HG03064 (cell line): Measurements from ENCODE around the gene CNIH1.
"Not testable (repeated sequence)": the region's sequence is repeated elsewhere in the genome, so short reads cannot be mapped to it uniquely, and the experiment has no call there.

Experiments
- ATAC-seq: cut with Tn5 transposase; IDR thresholded peaks from one replicate; pipeline ENCODE4 v1.9.1; 2021; ENCODE audit warnings: low read depth; ENCODE audit not compliant: unreplicated experiment

The CNIH1 gene

DNA sequence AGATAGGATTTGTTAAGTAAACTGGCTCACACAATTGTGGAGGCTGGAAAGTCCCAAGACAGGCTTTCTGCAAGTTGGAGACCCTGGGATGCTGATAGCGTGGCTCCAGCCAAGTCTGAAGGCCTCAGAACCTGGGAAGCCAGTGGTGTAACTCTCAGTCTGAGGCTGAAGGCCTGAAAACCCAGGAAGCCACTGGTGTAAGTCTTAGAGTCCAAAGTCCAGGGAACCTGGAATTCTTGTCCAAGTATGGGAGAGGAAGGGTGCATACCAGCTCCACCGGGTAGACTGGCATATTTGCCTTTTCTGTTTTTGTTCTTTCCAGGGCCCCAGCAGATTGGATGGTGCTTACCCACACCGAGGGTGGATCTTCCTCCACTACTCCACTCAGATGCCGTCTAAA lies 29.5 kb upstream of the CNIH1 start:
- ATAC-seq: no peak

DNA sequence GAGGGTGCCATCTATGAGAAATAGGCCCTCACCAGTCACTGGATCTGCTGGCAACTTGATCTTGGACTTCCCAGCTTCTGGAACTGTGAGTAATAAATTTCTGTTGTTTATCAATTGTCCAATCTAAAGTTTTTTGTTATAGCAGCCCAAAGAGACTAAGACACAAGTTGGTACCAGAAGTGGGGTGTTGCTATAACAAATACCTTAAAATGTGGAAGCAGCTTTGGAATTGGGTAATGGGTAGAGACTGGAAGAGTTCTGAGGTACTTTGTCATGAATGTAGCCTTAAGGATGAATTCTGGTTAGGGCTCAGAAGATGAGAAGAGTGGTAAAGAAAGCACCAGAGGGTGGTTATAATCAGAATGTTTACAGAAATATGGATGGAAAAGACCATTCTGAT lies 26.1 kb upstream of the CNIH1 start:
- no peak for ATAC-seq

DNA sequence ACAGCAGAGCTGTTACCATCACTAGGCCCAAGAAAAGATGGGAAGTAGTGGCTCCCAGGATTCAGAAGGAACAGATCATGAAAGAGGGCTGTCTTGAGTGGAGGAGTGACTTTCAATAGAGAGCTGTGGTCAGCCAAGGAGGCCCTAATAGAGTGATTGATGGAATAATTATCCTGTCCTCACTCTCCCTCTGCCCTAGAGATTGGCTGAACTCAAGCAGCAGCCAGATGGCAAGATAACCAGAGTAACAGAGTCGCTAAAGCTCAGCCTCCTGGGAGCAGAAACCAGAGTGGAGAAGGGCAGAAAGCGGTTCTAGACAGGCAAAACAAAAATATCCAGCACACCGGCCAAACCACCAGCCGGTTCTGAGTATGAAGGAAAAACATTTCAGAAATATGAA lies 24.5 kb upstream of the CNIH1 start:
- ATAC-seq: no peak

DNA sequence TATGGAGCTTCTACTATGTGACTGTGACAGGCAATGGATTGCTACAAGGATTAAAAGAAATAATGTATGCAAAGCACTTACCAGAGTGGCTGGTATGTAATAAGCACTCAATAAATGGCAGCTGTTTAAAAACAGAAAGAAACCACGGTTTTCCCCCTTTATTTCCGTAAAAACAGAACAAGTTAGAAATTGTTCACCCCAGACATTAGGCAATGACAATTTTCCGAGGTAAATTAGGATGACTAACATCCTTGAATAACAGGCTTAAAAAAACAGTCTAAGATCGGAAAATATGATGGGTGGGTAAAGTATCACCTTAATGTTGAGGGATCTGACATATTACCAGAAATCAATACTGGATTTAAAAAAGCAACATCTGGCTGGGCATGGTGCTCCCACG lies 20.9 kb upstream of the CNIH1 start:
- ATAC-seq: no peak

DNA sequence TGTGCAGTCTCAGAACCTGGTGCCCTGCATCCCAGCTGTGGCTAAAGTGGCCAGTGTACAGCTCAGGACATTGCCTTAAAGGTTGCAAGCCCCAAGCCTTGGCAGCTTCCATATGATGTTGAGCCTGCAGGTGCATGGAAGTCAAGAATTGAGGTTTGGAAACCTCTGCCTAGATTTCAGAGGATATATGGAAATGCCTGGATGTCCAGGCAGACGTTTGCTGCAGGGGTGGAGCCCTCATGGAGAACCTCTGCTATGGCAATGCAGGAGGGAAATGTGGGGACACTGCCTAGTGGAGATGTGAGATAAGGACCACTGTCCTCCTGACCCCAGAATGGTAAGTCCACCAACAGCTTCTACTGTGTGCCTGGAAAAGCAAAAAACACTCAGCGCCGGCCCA lies 17.9 kb upstream of the CNIH1 start:
- ATAC-seq: no peak

DNA sequence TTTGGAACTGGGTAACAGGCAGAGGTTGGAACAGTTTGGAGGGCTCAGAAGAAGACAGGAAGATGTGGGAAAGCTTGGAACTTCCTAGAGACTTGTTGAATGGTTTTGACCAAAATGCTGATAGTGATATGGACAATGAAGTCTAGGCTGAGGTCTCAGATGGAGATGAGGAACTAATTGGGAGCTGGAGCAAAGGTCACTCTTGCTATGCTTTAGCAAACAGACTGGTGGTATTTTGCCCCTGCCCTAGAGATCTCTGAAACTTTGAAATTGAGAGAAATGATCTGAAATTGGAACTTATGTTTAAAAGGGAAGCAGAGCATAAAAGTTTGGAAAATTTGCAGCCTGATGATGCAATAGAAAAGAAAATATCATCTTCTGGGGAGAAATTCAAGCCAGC lies 17.4 kb upstream of the CNIH1 start:
- not testable (repeated sequence) for ATAC-seq

DNA sequence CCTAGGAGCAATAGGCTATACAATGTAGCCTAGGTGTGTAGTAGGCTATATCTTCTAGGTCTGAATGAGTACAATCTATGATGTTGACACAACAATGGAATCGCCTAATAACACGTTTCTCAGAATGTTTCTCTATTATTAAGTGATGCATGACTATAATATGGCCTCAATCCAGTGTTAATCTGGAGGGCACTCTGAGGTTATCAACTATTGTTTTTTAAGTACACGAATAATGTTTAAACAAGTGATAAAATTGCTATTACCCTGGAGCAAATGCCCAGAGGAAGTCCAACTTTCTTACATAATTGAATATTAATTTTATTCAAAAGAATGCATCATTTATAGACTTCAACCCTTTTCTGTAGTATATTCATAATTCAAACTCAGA lies 16.4 kb upstream of the CNIH1 start:
- ATAC-seq: no peak

DNA sequence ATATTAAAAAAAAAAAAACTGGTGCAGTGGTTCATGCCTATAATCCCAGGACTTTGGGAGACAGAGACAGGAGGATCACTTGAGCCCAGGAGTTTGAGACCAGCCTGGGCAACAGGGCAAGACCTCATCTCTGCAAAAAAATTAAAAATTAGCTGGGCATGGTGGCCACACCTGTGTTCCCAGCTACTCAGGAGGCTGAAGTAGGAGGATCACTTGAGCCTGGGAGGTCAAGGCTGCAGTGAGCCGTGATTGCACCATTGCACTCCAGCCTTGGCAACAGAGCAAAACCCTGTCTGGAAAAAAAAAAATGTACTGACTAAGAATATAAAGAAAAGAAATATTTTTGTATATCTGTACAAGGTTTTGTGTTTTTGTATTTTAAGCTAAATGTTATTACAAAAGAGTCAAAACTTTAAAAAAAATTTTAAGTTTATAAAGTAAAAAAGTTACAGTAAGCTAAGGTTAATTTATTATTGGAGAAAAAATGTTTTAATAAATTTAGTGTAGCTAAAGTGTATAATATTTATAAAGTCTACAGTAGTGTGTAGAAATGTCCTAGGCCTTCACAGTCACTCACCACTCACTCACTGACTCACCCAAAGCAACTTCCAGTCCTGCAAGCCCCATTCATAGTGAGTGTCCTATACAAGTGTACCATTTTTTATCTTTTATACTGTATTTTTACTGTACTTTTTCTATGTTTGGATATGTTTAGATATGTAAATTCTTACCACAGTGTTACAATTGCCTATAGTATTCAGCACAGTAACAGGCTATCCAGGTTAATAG lies 15.8 kb upstream of the CNIH1 start:
- not testable (repeated sequence) for ATAC-seq

DNA sequence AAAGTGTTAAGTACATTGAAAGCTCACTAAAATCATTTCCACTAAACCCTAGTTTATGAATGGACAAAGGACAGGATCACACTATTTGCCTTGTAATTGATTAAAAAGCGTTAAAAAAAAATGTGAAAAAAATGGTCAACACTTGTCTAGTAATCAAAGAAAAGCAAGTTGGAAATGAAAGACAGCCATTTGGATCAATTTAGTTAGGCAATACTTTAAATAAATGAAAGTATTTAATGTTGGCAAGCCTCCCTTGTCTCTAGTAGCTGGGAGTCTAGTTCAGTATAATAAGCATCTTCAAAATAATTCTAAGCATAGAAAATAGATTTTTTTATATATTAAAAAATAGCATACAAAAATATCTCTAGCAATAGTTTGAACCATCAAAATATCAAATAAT lies 14.2 kb upstream of the CNIH1 start:
- no peak for ATAC-seq

DNA sequence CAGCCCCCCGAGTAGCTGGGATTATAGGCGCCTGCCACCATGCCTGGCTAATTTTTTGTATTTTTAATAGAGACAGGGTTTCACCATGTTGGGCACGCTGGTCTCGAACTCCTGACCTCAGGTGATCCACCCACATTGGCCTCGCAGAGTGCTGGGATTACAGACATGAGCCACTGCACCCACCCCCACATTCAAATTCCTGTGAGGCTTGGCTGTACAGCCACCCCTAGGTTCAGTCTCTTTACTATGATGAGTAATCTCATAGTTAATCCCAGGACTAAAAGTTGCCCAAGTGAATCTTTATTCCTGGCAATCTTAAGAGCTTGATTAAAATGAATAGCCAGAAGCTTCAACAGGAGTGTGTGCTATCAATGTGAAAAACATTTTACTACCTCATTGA lies 12.8 kb upstream of the CNIH1 start:
- ATAC-seq: not testable (repeated sequence)

DNA sequence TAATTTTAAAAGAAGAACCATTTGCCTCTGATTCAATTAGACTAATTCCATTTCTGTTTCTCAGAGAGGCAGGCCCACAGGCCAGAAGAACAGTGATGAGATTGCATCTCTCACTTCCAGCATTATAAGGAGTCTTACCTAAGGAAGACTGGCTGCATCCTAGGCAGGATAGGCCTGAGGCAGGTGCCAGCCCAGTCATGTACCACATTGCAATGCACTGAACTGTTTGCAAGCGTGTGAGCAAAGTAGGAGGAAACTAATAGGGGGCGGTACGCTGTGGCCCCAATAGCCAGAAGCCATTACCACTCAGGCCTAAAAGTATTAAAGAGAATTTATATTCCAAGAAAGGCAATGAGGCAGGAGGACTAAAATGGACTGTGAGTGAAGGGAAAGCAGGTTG lies 12.1 kb upstream of the CNIH1 start:
- ATAC-seq: no peak

DNA sequence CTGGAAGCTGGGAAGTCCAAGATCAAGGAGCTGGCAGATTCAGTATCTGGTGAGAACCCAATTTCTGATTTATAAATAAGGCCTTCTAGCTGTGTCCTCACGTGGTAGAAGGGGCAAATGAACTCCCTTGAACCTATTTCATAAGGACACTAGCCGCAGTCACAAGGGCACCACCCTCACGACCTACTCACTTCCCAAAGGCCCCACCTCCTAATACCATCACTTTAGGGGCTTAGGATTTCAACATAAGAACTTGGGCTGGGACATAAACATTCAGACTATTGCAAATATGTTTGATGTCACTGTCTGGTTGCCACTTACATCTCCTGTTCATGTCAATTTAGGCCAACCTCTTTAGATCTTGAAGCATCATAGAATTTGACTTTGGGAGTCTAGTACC lies 10.8 kb upstream of the CNIH1 start:
- no peak for ATAC-seq

DNA sequence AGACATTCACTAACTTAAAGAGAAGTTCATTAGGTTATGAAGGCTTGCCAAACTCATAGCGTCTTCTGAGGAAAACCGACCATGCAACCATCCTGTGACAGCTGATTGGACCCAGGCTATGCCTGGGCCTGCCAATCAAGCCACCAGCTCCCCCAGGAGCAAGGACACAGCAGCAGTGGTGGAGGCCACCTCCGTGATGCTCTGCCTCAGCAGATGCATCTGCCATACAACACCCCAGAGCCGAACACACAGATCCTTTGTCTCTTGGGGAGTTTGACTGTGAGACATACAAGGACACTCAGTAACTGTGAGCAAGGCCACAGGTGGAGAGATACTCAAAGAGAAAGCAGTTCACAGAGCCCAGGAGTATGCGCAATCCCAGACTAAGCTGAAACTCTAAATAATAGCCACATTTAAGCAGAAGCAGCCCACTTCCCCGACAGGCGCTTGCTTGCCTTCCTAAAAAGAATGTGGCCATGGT lies 10.0 kb upstream of the CNIH1 start:
- no peak for ATAC-seq

DNA sequence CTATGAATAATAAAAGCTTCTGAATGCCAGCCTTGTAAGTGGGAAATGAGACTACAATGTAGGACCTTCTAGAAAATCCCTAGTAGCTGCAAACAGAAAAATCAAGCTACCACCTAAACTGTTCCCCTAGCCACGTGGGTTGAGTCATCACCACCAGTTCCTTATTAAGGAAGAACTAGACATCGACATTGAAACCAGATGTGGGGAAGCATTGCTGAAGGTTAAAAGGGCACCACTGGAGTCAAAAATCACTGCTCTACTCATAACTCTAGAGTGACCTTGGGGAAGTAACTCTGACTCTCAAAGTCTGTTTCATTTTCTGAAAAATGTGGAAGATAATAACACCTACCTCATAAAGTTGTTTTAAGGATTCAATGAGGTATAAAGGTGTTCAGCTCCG lies 9.4 kb upstream of the CNIH1 start:
- ATAC-seq: no peak

DNA sequence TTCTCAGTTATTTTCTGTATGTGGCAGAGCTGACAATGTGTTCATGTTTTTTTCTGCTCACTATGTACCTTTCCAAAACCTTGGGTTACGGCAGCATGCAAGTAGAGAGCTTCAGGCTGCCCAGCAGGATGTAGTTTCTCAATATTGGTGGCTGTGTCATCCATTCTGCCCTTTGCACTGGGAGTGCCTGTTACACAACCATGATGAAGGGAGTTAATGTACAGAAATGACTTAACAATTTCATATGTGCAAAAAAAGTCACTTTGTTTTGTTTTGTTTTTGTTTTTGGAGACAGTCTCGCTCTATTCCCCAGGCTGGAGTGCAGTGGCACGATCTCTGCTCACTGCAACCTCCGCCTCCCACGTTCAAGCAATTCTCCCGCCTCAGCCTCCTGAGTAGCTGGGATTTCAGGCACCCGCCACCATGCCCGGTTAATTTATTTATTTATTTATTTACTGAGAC lies 6.1 kb upstream of the CNIH1 start:
- ATAC-seq: no peak

DNA sequence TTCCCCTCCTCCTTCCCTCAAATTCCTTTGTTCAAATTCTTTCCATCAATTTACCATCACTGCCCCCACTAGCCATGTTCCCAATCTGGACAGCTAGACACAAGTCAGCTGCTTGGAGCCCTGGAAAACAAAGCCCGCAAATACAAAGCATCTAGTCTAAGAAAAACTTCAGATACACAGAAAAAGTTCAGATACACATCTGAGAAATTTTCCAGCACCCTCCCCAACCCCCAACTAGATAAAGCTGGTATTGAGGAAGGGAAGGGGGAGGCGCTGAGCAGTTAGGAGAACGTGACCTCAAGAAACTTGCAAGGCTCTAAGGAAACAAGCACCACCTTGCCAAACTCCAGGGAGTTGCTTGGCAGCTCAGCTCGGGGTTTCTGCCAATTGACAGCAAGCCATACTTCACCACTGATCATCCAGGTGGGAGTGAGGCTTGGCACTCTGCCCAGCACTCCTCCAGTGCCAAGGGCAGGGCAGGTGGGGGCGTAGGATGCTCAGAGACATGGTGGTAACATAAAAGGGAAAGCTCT lies 5.1 kb upstream of the CNIH1 start:
- no peak for ATAC-seq

DNA sequence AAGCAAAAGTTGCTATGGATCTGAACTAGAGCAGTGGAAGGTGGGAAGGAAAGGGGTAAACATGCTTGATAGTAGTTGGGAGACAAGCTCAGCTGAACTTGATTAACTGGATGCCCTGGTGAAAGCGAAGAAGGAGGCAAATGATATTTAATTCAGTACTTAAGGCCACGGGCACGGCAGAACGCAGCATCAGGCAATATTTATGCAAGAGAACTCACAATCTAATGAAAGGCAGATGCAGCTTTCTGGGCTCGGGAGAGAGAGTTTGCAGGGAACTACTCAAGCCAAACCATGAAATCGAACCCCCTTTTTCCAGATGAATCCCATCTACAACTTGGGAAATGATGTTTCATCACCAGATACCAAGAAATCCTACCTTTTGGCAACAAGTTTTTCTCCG lies 3.5 kb upstream of the CNIH1 start:
- ATAC-seq: no peak

DNA sequence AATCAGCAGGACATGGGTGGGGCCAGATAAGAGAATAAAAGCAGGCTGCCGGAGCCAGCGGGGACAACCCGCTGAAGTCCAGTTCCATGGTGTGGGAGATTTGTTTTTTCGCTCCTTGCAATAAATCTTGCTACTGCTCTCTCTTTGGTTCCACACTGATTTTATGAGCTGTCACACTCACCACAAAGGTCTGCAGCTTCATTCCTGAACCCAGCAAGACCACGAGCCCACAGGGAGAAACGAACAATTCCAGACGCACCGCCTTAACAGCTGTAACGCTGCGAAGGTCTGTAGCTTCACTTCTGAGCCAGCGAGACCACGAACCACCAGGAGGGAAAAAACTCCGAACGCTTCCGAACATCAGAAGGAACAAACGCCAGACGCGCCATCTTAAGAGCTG lies 2.8 kb upstream of the CNIH1 start:
- ATAC-seq: no peak

DNA sequence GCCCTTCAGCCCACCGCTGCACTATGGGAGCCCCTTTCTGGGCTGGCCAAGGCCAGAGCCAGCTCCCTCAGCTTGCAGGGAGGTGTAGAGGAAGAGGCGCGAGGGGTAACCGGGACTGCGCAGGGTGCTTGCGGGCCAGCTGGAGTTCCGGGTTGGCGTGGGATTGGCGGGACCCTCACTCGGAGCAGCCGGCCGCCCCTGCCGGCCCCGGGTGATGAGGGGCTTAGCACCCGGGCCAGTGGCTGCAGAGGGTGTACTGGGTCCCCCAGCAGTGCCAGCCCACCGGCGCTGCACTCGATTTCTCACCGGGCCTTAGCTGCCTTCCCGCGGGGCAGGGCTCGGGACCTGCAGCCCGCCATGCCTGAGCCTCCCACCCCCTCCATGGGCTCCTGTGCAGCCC lies 1.8 kb upstream of the CNIH1 start:
- ATAC-seq: not testable (repeated sequence)

DNA sequence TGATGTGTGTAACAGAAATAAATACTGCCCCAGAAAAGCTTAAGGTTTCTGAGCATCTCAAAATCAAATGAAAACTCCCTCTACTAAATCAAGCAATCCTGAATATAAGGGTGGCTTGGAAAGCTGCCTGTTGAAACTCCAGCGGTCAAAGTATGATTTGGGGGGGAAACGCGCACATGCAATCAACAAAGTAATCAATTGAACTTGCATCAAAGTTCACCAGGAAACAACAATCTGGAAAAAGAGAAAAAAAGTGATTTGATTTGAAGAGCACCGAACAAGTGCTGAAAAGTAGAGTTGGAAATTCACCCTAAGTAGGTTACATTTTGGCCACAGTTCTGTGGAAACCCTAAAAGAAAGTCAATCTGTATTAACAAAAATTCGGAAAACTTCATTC lies 700 bp downstream of the CNIH1 start:
- no peak for ATAC-seq

DNA sequence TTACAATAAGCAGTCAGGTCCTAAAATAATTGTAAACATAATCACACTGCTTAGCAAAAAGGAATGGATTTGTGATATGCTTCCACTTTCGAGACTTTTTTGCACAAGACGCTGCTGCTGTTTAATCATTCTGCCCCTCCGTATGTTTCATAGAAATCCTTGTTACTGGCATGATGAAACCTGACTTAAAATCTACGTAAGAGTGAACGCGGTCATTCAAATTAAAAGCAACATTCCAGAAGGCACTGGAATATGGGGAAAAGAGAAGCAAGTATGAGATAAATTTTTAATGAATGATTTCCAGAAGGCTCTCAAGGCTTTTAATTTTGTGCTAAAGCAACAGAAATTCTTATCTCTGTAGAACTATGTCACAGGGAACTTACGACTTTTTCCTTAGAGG lies 1.1 kb downstream of the CNIH1 start:
- no peak for ATAC-seq

DNA sequence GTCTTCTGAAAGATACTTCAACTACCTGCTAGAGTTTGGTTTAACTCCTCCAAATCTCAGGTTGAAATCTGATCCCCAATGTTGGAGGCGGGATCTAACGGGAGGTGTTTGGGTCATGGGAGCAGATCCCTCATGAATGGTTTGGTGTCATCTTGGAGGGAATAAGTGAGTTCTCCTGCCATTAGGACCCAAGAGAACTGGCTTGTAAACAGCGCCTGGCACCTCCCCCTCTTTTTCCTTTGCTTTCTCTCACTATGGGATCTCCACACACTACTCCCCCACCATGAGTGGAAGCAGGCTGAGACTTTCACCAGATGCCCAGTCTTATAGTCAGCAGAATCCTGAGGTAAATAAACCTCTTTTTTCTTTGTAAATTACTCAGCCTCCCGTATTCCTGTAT lies 2.5 kb downstream of the CNIH1 start:
- ATAC-seq: no peak
